KOPT-K1 (cell line): ENCODE results near the gene SKOR2.

Experiments used
- H3K27ac ChIP-seq: fragments of 200-600 bp; sonication (generic); 2 replicates; pipeline ENCODE4 v1.5.1; 2016; ENCODE audit warnings: antibody characterized with exemption, mild to moderate bottlenecking, low read depth, low read length; ENCODE audit not compliant: poor library complexity, severe bottlenecking
- H3K36me3 ChIP-seq: fragments of 200-600 bp; sonication (generic); 2 replicates; pipeline ENCODE4 v1.5.1; 2017; ENCODE audit warnings: antibody characterized with exemption, mild to moderate bottlenecking, low read length, moderate library complexity; ENCODE audit not compliant: insufficient read depth
- H3K9me3 ChIP-seq: fragments of 200-600 bp; sonication (generic); 2 replicates; pipeline ENCODE4 v1.5.1; 2017; ENCODE audit warnings: antibody characterized with exemption, low read length, mild to moderate bottlenecking; ENCODE audit not compliant: insufficient read depth, poor library complexity, severe bottlenecking

SKOR2 gene, protein sequence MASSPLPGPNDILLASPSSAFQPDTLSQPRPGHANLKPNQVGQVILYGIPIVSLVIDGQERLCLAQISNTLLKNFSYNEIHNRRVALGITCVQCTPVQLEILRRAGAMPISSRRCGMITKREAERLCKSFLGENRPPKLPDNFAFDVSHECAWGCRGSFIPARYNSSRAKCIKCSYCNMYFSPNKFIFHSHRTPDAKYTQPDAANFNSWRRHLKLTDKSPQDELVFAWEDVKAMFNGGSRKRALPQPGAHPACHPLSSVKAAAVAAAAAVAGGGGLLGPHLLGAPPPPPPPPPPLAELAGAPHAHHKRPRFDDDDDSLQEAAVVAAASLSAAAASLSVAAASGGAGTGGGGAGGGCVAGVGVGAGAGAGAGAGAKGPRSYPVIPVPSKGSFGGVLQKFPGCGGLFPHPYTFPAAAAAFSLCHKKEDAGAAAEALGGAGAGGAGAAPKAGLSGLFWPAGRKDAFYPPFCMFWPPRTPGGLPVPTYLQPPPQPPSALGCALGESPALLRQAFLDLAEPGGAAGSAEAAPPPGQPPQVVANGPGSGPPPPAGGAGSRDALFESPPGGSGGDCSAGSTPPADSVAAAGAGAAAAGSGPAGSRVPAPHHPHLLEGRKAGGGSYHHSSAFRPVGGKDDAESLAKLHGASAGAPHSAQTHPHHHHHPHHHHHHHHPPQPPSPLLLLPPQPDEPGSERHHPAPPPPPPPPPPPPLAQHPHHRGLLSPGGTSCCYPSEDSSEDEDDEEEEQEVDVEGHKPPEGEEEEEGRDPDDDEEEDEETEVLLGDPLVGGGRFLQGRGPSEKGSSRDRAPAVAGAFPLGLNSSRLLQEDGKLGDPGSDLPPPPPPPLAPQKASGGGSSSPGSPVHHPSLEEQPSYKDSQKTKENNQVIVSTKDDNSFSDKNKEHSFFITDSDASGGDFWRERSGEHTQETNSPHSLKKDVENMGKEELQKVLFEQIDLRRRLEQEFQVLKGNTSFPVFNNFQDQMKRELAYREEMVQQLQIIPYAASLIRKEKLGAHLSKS

DNA sequence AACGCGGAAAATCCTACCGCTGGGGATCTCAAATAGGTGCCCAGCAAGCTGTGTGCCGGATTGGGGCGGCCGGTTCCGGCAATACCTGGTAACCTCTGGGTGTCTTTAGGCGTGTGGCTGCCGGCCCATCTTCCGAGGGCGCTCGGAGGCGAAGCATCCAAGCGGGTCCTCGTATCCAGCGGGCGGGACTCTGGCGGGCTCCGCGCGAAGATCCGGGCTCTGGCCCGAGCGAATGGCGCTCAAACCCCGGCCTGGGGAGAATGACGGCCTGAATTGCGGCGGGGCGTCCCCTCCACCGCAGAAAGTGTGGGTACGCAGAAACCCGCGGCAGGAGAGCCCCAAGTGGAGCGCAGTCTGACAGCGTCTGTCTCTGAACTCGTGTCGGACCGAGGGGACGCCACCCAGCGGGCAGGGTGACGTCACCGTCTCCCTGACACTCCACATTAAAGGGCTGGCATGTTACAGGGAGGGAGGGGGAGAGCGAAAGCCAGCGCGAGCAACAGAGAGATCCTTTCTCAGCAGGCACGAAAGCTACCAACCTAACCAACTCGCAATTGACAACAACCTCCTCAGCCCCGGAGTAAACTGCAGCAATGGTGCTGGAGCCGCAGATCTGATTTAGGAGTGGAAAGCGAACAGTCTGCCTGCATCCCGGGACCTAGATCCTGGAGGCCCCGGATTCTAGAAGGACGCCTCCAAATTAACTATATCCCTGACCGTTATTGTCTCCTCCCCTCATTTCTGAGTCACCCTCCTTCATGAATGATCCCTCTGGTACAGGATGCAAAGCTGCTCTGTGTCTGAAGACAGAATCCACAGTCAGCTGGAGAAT lies at the start of gene SKOR2:
Gene SKOR2, minus strand, starts transcription at position 372 of the 832 bp plus-strand sequence. CDS start 2,477 bp downstream, outside the sequence.
- Histone ChIP-seq H3K27ac (no peak within 1 kb of the TSS), H3K9me3 (peaks cover 14% of the 10 kb centered on the region), H3K36me3 (no peaks in the 10 kb centered on the region)

DNA sequence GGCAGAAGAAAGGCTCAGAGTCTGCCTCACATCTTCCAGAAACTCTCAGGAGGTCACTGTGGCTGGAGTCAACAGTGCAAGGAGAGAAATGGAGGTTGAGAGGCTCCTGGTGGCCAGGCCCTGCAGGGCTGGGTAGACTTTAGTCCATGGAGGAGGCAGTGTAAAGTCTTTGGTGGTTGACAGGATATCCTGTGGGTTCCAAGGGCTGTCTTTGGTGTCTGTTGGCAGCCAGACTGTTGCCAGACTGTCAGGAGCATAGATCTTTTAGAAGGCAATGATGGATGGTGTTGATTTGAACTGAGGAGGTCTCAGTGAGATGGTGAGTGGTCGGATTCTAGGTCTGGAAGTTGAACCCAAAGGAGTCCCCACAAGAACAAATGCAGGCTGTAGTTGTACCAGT lies 45.0 kb upstream of the SKOR2 start:
- Histone ChIP-seq H3K9me3 (no peaks in the 10 kb centered on the region), H3K27ac (no peak overlapping the region), H3K36me3 (no peaks in the 10 kb centered on the region)

DNA sequence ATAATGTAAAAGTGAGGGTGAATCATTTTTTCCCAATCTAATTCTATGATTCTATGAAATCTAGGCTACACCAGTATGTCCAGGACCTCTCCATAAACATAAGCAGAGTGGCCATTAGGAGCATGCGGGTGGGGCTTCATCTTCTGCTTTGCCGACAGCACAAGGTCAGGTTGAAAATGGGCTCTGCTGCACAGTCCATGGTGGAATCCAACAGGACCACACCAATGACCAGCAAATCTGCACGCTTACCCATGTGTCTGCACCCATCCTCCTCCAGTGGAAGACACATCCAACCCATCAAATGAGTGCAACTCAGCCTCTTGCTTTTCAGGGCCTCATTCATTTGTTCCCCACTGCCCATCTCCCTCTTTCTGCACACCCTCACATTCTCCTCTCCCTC lies 43.3 kb upstream of the SKOR2 start:
- Histone ChIP-seq H3K27ac (no peak overlapping the region), H3K9me3 (no peaks in the 10 kb centered on the region), H3K36me3 (no peaks in the 10 kb centered on the region)

DNA sequence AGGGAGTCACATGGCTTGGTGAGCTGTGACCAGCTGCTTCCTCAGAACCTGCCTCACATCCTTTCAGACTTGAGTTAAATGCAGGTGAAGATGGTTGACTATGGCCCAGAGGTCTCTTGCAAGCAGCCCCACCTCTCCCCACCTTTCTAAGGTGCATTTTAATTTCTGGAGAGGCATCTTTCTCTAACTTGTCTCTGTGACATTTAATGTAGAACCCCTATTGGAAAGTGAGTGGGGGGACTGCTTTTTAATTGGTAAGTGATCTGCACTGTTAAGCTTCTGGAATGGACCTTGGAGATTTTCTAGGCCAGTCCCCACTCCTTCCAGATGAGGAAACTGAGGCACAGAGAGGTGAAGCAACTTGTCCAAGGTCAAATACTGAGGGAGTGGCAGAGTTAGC lies 37.3 kb upstream of the SKOR2 start:
- H3K36me3 ChIP-seq: no peaks in the 10 kb centered on the region
- H3K9me3 ChIP-seq: no peaks in the 10 kb centered on the region
- no peak overlapping the region for H3K27ac ChIP-seq

DNA sequence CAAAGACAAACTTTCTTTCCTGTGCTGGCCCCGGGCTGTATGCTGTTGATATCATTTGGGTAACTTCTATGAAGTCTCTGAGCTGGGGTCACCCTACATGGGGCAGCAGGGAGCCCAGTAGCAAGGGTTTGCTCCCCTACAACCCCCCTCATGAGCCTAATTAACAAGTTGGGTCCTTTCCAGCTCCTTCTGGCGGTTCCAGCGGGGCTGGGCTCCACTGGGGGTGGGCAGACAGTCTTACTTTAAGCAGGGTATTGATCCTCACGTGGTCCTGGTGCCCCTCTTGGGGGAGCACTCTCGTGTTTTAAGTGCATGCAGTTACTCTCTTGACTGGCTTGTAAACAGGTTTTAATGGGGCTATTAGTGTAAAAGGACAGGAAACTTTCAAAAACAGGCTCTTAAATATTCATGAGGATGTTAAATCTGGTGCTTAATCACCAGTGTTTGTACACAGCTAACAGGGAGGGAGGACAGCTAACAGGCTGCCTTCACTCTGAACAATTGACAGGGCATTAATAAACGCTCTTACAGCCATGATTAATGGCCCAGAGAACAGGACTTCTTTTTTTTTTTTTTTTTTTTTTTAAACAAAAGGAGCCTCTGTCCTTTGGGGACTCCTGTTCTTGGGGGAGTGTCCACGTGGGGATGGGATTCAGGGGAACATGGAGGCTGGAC lies 36.6 kb upstream of the SKOR2 start:
- Histone ChIP-seq H3K36me3 (no peaks in the 10 kb centered on the region), H3K27ac (no peak overlapping the region), H3K9me3 (no peaks in the 10 kb centered on the region)

GRCh38 chr18:47286776-47287410 lies 35.4 kb upstream of the SKOR2 start:
- H3K9me3 ChIP-seq: no peaks in the 10 kb centered on the region
- no peaks in the 10 kb centered on the region for H3K36me3 ChIP-seq
- no peak overlapping the region for H3K27ac ChIP-seq

GRCh38 chr18:47285456-47285855 lies 34.0 kb upstream of the SKOR2 start:
- H3K27ac ChIP-seq: no peak overlapping the region
- no peaks in the 10 kb centered on the region for H3K9me3 ChIP-seq
- H3K36me3 ChIP-seq: no peaks in the 10 kb centered on the region

DNA sequence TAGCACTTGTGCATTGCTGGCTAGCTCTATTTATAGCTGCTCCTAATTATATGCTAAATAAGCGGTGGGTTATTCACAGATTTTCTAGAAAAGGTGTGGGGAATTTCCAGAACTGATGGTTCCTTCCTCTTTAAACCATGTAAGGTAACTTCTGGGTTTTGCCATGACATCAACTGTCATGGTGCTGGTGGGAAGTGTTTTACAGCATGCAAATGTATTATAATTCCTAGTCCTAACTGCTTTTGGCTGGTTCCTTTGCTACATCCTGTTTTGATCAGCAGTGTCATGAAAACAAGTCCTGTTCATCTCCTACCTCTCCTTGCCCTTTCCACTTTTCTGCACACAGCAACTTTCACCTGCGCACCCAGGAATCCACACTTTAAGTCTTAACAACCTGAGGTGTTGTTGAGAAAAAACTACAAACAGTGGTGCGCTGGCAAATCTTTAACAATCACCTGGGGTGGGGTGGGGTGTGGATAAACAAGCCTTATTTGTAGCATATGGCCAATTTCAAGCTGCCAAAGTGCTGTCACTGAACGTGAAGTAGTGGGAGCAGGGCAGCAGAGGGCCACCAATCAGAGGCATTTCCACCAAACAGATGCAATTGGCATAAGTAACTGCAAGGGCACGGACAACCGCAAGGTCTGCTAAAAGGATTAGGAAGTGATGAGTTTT lies 33.4 kb upstream of the SKOR2 start:
- no peak overlapping the region for H3K27ac ChIP-seq
- H3K36me3 ChIP-seq: no peaks in the 10 kb centered on the region
- no peaks in the 10 kb centered on the region for H3K9me3 ChIP-seq

DNA sequence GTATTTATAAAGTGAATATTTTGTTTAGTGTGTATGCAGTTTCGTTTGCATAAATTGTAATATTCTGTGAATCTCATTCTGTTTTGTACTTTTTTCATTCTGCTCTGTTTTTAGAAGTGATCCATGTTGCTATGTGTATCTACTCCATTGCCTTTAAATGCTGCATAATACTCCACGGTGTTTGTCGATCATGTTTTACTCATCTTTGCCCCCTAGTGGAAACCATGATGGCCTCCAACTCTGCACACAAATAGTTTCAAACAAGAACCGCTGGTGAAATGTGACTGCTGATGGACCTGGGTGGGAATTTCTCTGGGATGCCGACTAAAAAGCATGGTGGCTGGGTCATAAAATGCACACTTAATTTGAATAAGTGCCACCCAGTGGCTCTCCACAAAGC lies 32.0 kb upstream of the SKOR2 start:
- H3K9me3 ChIP-seq: no peaks in the 10 kb centered on the region
- no peak overlapping the region for H3K27ac ChIP-seq
- no peaks in the 10 kb centered on the region for H3K36me3 ChIP-seq

GRCh38 chr18:47280121-47280520 lies 28.7 kb upstream of the SKOR2 start:
- Histone ChIP-seq H3K36me3 (no peaks in the 10 kb centered on the region), H3K27ac (no peak overlapping the region), H3K9me3 (no peaks in the 10 kb centered on the region)

GRCh38 chr18:47274961-47275360 lies 23.5 kb upstream of the SKOR2 start:
- Histone ChIP-seq H3K27ac (no peak overlapping the region), H3K36me3 (no peaks in the 10 kb centered on the region), H3K9me3 (no peaks in the 10 kb centered on the region)

DNA sequence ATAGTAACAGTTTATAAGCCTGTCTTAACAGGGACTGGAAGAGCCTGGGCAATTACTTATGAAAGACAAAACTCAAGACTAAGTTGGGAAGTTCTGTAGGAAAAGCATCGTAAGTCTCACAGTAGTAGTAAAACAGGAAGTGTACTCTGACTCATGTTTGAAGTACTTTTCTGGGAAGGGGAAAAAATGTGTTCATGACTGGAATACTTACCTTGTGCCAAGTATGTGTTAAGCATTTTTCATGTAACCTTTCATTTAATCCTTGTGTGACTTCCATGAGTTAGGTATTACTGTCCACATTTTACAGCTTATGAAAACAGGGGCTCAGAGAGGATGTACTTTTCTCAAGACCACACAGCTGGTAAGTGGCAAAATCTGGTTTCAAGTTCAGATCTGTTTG lies 13.7 kb upstream of the SKOR2 start:
- Histone ChIP-seq H3K27ac (no peak overlapping the region), H3K9me3 (no peaks in the 10 kb centered on the region), H3K36me3 (no peaks in the 10 kb centered on the region)

DNA sequence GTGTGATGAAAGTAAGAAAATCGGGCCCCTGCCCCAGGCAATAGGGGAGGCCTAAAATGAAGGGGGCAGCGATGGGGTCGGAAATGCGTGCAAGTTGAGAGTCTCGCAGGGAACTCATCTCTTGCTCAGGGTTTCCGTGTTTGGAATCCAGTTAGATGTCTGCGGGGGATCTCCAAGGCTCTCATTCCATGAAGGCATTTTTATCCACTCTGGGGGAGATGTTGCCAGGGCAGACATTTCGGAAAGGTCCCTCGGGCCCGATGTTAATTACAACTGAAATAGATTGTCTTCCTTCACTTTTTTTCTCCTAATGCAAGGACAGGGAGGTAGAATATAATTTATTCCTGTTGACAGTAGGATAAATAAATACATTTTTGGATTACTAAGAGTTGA lies 12.8 kb upstream of the SKOR2 start:
- Histone ChIP-seq H3K9me3 (no peaks in the 10 kb centered on the region), H3K27ac (no peak overlapping the region), H3K36me3 (no peaks in the 10 kb centered on the region)
